ENCODE measurements around the gene OR3A3. TPM values are rescaled to one million over a fixed set of nuclear protein-coding genes. Genes with fewer than 3 reads are reported as not detected.
"Not testable (repeated sequence)": the region's sequence is repeated elsewhere in the genome, so short reads cannot be mapped to it uniquely, and the experiment has no call there.

Gene OR3A3
- total RNA-seq, 4 donors from 2014 or later = not detected

DNA sequence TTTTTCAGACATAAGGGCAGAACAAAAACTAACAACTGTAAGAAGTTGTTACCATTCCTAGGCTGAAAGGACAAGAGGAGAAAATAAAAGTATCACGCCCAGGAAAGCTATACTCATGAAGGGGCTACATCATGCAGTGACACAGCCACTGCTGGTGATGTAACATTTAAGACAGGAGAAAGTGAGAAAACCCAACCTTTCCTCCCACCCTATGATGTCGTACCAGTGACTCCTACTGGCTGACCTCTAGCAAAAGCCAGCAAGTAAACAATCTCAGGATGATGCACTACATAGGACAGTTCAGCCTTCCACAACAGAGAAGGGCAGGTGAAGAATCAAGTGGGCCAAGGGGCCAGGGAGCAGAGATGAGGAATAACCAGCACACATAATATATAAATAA, 36.5 kb downstream of the OR3A3 start:
- Histone ChIP-seq H3K9me3 (no peaks in the 10 kb centered on the region), H3K4me3 (no peak overlapping the region), H3K27me3 (no peaks in the 10 kb centered on the region), H3K4me1 (no peaks in the 10 kb centered on the region), H3K36me3 (no peaks in the 10 kb centered on the region), H3K27ac (no peak overlapping the region)
- no peak for DNase-seq
- no peak for TF ChIP-seq POLR2A (IDR thresholded peaks at IDR 0.05)
- TF ChIP-seq, protein P1, sequence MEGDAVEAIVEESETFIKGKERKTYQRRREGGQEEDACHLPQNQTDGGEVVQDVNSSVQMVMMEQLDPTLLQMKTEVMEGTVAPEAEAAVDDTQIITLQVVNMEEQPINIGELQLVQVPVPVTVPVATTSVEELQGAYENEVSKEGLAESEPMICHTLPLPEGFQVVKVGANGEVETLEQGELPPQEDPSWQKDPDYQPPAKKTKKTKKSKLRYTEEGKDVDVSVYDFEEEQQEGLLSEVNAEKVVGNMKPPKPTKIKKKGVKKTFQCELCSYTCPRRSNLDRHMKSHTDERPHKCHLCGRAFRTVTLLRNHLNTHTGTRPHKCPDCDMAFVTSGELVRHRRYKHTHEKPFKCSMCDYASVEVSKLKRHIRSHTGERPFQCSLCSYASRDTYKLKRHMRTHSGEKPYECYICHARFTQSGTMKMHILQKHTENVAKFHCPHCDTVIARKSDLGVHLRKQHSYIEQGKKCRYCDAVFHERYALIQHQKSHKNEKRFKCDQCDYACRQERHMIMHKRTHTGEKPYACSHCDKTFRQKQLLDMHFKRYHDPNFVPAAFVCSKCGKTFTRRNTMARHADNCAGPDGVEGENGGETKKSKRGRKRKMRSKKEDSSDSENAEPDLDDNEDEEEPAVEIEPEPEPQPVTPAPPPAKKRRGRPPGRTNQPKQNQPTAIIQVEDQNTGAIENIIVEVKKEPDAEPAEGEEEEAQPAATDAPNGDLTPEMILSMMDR (IDR thresholded peaks at IDR 0.05) = no peak
- intact Hi-C loops (cut with DNase I; ENCODE audit: low total_unique reads) = no loop called here

- intact Hi-C loops (cut with DNase I; ENCODE audit: low total_unique reads) = no loop called here
- H3K27ac ChIP-seq = no peak overlapping the region
- no peak overlapping the region for H3K4me3 ChIP-seq
- H3K27me3 ChIP-seq = no peaks in the 10 kb centered on the region
- no peaks in the 10 kb centered on the region for H3K9me3 ChIP-seq
- no peaks in the 10 kb centered on the region for H3K4me1 ChIP-seq
- H3K36me3 ChIP-seq = no peaks in the 10 kb centered on the region
- TF ChIP-seq, protein P1 (IDR thresholded peaks at IDR 0.05) = no peak
- no peak for TF ChIP-seq POLR2A (IDR thresholded peaks at IDR 0.05)
- DNase-seq = no peak
These were observed 37.0 kb downstream of the OR3A3 start for GRCh38 chr17:3448059-3448665.

- H3K27me3 ChIP-seq; H3K27ac ChIP-seq; DNase-seq; H3K36me3 ChIP-seq; H3K9me3 ChIP-seq; H3K4me3 ChIP-seq; intact Hi-C loops (cut with DNase I; ENCODE audit: low total_unique reads); H3K4me1 ChIP-seq: not testable (repeated sequence)
These were observed 55.2 kb downstream of the OR3A3 start for GRCh38 chr17:3466355-3466754.

DNA sequence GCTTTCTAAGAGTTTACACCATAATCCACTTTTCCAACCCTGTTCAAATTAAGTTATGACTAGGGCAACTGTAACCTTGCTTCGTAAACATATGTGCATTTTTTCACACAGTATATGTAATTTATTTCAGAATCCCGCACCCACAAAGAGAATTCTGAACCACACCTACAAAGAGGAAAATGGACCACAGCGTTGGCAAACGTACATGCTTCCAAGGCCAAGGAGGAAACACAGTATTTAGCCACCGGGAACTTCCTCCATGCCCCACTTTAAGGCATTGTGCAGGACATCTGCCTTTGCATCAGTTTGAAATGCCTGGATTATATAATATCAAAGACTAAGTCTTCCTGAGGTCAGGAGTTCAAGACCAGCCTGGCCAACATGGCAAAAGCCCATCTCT, 58.4 kb downstream of the OR3A3 start:
- Histone ChIP-seq H3K36me3 (no peaks in the 10 kb centered on the region), H3K27me3 (no peaks in the 10 kb centered on the region), H3K9me3 (no peaks in the 10 kb centered on the region), H3K4me3 (no peak overlapping the region), H3K27ac (no peak overlapping the region), H3K4me1 (no peaks in the 10 kb centered on the region)
- DNase-seq = no peak
- intact Hi-C loops (cut with DNase I; ENCODE audit: low total_unique reads) = no loop called here
- TF ChIP-seq POLR2A (IDR thresholded peaks at IDR 0.05) = no peak
- TF ChIP-seq, protein P1 (IDR thresholded peaks at IDR 0.05) = no peak

DNA sequence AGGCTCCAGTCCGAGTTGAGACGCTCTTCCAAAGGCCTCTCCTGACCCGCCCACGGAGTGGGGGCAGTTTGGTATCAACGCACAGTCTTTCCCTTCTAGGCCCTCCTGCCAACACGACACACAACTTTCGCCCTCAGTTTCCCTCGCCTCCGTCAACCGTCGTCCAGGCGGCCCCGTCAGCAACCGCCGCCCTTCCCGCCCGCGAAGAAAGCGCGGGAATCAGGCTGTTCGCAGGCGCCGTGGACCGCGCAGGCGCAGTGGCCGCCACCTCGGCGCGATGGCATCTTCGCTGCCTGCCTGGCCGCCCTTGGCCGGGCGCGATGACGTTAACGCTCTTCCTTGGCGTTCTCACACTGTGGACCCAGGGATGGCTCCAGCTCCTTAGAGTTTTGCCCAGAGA, 60.4 kb downstream of the OR3A3 start, which contains the start of gene SPATA22:
TSS of gene SPATA22 (minus strand) at position 221 of the 400 bp plus-strand sequence. CDS start 2,494 bp downstream, outside the sequence.
- intact Hi-C loops (cut with DNase I; ENCODE audit: low total_unique reads) = no loop called here
- Histone ChIP-seq H3K4me3 (no peak within 1 kb of the TSS), H3K27me3 (no peaks in the 10 kb centered on the region), H3K4me1 (no peaks in the 10 kb centered on the region), H3K36me3 (no peaks in the 10 kb centered on the region), H3K27ac (no peak within 1 kb of the TSS), H3K9me3 (no peaks in the 10 kb centered on the region)
- no peak for DNase-seq
- no peak for TF ChIP-seq POLR2A (IDR thresholded peaks at IDR 0.05)
- TF ChIP-seq, protein P1 (IDR thresholded peaks at IDR 0.05) = no peak

DNA sequence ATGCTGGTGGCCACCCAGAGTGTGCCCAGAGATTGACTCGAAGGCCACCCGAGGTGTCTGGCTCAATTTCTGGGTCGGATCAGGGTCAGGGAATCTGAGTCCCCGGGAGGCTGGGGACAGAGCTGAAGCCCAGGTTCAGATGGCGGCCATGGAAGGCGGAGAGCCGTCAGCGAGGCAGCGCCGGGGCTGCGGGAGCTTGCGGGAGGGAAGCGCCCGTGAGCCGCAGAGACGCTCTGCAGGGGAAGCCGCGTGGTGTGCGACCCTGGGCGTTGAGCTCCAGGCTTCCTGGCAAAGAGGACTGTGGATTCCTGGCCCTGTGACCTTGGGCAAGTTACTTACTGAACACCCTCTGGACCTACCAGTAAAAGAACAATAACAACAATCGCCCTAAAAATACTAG, 61.0 kb downstream of the OR3A3 start:
- Histone ChIP-seq H3K27ac (no peak overlapping the region), H3K36me3 (no peaks in the 10 kb centered on the region), H3K9me3 (no peaks in the 10 kb centered on the region), H3K4me3 (no peak overlapping the region), H3K4me1 (no peaks in the 10 kb centered on the region), H3K27me3 (no peaks in the 10 kb centered on the region)
- intact Hi-C loops (cut with DNase I; ENCODE audit: low total_unique reads) = no loop called here
- no peak for TF ChIP-seq POLR2A (IDR thresholded peaks at IDR 0.05)
- TF ChIP-seq, protein P1 (IDR thresholded peaks at IDR 0.05) = no peak
- no peak for DNase-seq

All from uterus (tissue), 4 donors.